NT2/D1 (cell line): ENCODE data around the gene LYAR.

Source experiments
- SUZ12 ChIP-seq: IDR thresholded peaks from 2 replicates; pipeline ENCODE4 v1.6.1; 2011; ENCODE audit not compliant: insufficient read length, insufficient read depth; ENCODE audit errors: extremely low read depth
- YY1 ChIP-seq: IDR thresholded peaks from 2 replicates; pipeline ENCODE4 v1.6.1; 2011; ENCODE audit not compliant: insufficient read length, insufficient read depth
- ZNF274 ChIP-seq: IDR thresholded peaks from 2 replicates; pipeline ENCODE4 v1.6.1; 2011; ENCODE audit warnings: mild to moderate bottlenecking, low read depth, low read length

GRCh38 chr4:4274226-4274625 is 15.7 kb downstream of the LYAR start:
- TF ChIP-seq ZNF274 (no peak), YY1 (no peak), SUZ12 (no peak)
